Neural progenitor cell (in vitro differentiated cells): ENCODE measurements around the gene UBR2. TPM values are rescaled to one million over a fixed set of nuclear protein-coding genes. Genes with fewer than 3 reads are reported as not detected.
"Not testable (repeated sequence)": the region's sequence is repeated elsewhere in the genome, so short reads cannot be mapped to it uniquely, and the experiment has no call there.

ENCODE experiments used
- DNase-seq: peaks from one replicate; pipeline ENCODE4 v3.0.0-alpha.2; 2016; ENCODE audit warnings: low spot score
- H2AFZ ChIP-seq: fragments of 200-600 bp; sonication (generic); replicated peaks from 2 replicates; pipeline ENCODE4 v1.6.1; 2016; ENCODE audit warnings: antibody characterized with exemption
- H3F3A ChIP-seq: fragments of 200-600 bp; sonication (generic); 2 replicates; pipeline ENCODE4 v1.6.1; 2016; ENCODE audit warnings: antibody characterized with exemption, low read depth
- H3K27ac ChIP-seq: fragments of 200-600 bp; sonication (generic); 2 replicates; pipeline ENCODE4 v1.5.1; 2016; ENCODE audit warnings: mild to moderate bottlenecking
- H3K27me3 ChIP-seq: fragments of 200-600 bp; sonication (generic); 2 replicates; pipeline ENCODE4 v1.6.1; 2016; ENCODE audit warnings: mild to moderate bottlenecking, moderate library complexity
- H3K36me3 ChIP-seq: fragments of 200-600 bp; sonication (generic); 2 replicates; pipeline ENCODE4 v1.5.1; 2016
- H3K4me1 ChIP-seq: fragments of 200-600 bp; sonication (generic); 2 replicates; pipeline ENCODE4 v1.6.1; 2016; ENCODE audit warnings: mixed run types
- H3K4me2 ChIP-seq: fragments of 200-600 bp; sonication (generic); 2 replicates; pipeline ENCODE4 v1.6.1; 2016
- H3K4me3 ChIP-seq: fragments of 200-600 bp; sonication (generic); 2 replicates; pipeline ENCODE4 v1.5.1; 2016
- H3K79me2 ChIP-seq: fragments of 200-600 bp; sonication (generic); 2 replicates; pipeline ENCODE4 v1.6.1; 2016; ENCODE audit warnings: low read depth
- H3K9ac ChIP-seq: fragments of 200-600 bp; sonication (generic); 2 replicates; pipeline ENCODE4 v1.6.1; 2016
- H3K9me3 ChIP-seq: fragments of 200-600 bp; sonication (generic); 2 replicates; pipeline ENCODE4 v1.5.1; 2016; ENCODE audit warnings: low read depth
- H4K20me1 ChIP-seq: fragments of 200-600 bp; sonication (generic); 2 replicates; pipeline ENCODE4 v1.6.1; 2016; ENCODE audit warnings: low read depth
- H3K27ac Mint-ChIP-seq: 3 replicates; pipeline ENCODE4 v1.8.0; 2021; ENCODE audit warnings: mixed read lengths
- H3K27me3 Mint-ChIP-seq: 2 replicates; pipeline ENCODE4 v1.8.0; 2022; ENCODE audit warnings: low read depth, mild to moderate bottlenecking, inconsistent platforms, moderate library complexity, mixed read lengths; ENCODE audit not compliant: insufficient read depth
- H3K36me3 Mint-ChIP-seq: 3 replicates; pipeline ENCODE4 v1.8.0; 2021; ENCODE audit warnings: mixed read lengths
- H3K4me1 Mint-ChIP-seq: 3 replicates; pipeline ENCODE4 v1.8.0; 2021; ENCODE audit warnings: mixed read lengths
- H3K4me3 Mint-ChIP-seq: 3 replicates; pipeline ENCODE4 v1.8.0; 2021; ENCODE audit warnings: mild to moderate bottlenecking, moderate library complexity, mixed read lengths
- H3K9me3 Mint-ChIP-seq: 3 replicates; pipeline ENCODE4 v1.8.0; 2020; ENCODE audit warnings: mixed read lengths
- CTCF ChIP-seq: fragments of 200-600 bp; sonication (generic); IDR thresholded peaks from 2 replicates; pipeline ENCODE4 v1.5.1; 2017; ENCODE audit warnings: antibody characterized with exemption, mild to moderate bottlenecking
- EZH2 ChIP-seq: fragments of 200-600 bp; sonication (generic); IDR thresholded peaks from 2 replicates; pipeline ENCODE4 v1.6.1; 2017; ENCODE audit warnings: antibody characterized with exemption, mild to moderate bottlenecking, moderate library complexity
- EZH2phosphoT487 ChIP-seq: fragments of 200-600 bp; sonication (generic); IDR thresholded peaks from 2 replicates; pipeline ENCODE4 v1.6.1; 2017; ENCODE audit warnings: antibody characterized with exemption
- total RNA-seq: library from RNA; depleted of rRNA; stranded (reverse); fragments of >200 nt; gene quantifications from 2 replicates; pipeline ENCODE4 v1.2.3, GENCODE V29; 2015; ENCODE audit warnings: low replicate concordance

Gene UBR2
- total RNA-seq, 1 donor from 2014 or later = 34.7 TPM

DNA sequence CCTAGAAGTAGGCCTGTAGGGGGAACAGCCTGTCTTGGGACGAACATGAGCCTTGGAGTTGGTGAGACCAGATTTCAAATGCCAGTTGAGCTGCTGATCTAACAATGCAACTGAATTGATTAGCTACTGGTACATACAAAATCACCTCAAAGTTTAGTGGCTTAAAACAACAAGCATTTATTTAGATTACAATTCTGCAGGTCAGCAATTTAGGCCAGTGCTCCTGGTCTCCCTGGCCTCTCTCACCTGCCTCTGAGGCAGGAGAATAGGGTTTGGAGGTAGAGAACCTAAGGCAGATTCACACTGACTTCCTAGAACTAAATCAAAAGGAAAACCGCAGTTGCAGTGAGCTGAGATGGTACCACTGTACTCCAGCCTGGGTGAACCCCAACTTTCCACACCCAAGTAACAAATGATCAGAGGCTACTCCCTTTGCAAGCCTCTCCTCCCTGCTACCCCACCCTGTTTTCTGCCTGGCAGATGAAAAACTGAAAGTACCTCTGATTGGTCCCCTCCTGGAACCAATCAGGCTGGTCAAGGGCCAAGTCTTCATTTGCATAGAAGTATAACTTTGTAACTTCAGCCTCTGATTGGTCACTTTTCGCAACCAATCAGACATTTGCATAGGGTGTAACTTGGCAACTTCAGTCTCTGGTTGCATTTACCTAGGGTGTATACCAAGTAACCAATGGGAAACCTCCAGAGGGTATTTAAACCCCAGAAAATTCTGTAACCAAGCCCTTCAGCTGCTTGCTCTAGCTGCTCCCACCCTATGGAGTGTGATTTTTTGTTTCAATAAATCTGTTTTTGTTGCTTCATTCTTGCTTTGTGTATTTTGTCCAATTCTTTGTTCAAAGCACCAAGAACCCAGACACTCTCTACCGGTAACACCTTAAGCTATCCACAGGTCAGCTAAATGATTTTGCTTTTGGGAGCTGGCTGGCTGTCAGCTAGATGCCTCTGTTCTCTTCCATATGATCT is 8.1 kb upstream of the UBR2 start:
- no peaks in the 10 kb centered on the region for H3K9me3 ChIP-seq
- no peak overlapping the region for H2AFZ ChIP-seq
- H3K27ac Mint-ChIP-seq = no peak overlapping the region

DNA sequence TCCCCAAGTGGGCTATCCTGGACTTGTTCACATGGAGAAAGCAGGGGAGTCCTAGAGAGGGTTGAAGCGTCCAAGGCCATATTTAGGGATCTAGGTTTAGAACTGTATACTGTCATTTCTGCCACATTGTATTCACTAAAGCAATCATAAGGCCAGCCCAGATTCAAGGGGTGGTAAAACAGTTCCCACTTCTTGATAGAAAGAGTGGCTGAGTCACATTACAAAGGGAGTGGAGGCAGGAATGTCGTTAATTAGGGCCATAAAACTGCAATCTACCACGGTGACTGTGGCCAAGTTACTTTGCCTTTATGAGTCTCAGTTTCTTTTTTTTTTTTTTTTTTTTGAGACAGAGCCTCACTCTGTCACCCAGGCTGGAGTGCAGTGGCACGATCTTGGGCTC is 7.4 kb upstream of the UBR2 start:
- H3K27me3 Mint-ChIP-seq = peaks cover 2% of the 10 kb centered on the region
- Histone ChIP-seq H4K20me1 (no peaks in the 10 kb centered on the region), H2AFZ (no peak overlapping the region), H3K9ac (no peak overlapping the region), H3K4me2 (no peak overlapping the region), H3K27me3 (no peaks in the 10 kb centered on the region), H3K9me3 (no peaks in the 10 kb centered on the region), H3K36me3 (no peaks in the 10 kb centered on the region), H3K4me1 (no peaks in the 10 kb centered on the region), H3K4me3 (no peak overlapping the region), H3K79me2 (no peaks in the 10 kb centered on the region), H3F3A (no peaks in the 10 kb centered on the region), H3K27ac (no peak overlapping the region)
- no peaks in the 10 kb centered on the region for H3K4me1 Mint-ChIP-seq
- H3K4me3 Mint-ChIP-seq = no peak overlapping the region
- no peak for DNase-seq
- H3K9me3 Mint-ChIP-seq = peaks cover 2% of the 10 kb centered on the region
- no peaks in the 10 kb centered on the region for H3K36me3 Mint-ChIP-seq
- TF ChIP-seq EZH2phosphoT487 = no peak
- no peak for TF ChIP-seq EZH2
- TF ChIP-seq CTCF = no peak
- H3K27ac Mint-ChIP-seq = no peak overlapping the region

More for the DNA sequence above, 8.1 kb upstream of the UBR2 start:
- Histone ChIP-seq H3K4me3 (no peak overlapping the region), H3K36me3 (no peaks in the 10 kb centered on the region), H3K27ac (no peak overlapping the region), H3K4me1 (no peaks in the 10 kb centered on the region), H3K79me2 (no peaks in the 10 kb centered on the region), H3K4me2 (no peak overlapping the region), H3F3A (no peaks in the 10 kb centered on the region), H3K9ac (no peak overlapping the region), H3K27me3 (no peaks in the 10 kb centered on the region), H4K20me1 (no peaks in the 10 kb centered on the region)
- H3K4me3 Mint-ChIP-seq = no peak overlapping the region
- H3K9me3 Mint-ChIP-seq = peaks cover 2% of the 10 kb centered on the region
- H3K36me3 Mint-ChIP-seq = no peaks in the 10 kb centered on the region
- H3K4me1 Mint-ChIP-seq = no peaks in the 10 kb centered on the region
- H3K27me3 Mint-ChIP-seq = peaks cover 2% of the 10 kb centered on the region
- TF ChIP-seq EZH2 = no peak
- no peak for TF ChIP-seq CTCF
- TF ChIP-seq EZH2phosphoT487 = no peak
- peak; percentile 38 for DNase-seq

GRCh38 chr6:42559276-42559675 is 4.6 kb upstream of the UBR2 start:
- H4K20me1 ChIP-seq, H3K9me3 ChIP-seq, H3F3A ChIP-seq, H3K27ac ChIP-seq, DNase-seq, H3K4me1 ChIP-seq, H3K36me3 ChIP-seq, H3K4me3 Mint-ChIP-seq, H3K27ac Mint-ChIP-seq, H3K27me3 ChIP-seq, H3K36me3 Mint-ChIP-seq, H3K79me2 ChIP-seq, H3K4me1 Mint-ChIP-seq, H3K9ac ChIP-seq, H3K4me3 ChIP-seq, H3K4me2 ChIP-seq, H3K27me3 Mint-ChIP-seq, H2AFZ ChIP-seq, H3K9me3 Mint-ChIP-seq: not testable (repeated sequence)

DNA sequence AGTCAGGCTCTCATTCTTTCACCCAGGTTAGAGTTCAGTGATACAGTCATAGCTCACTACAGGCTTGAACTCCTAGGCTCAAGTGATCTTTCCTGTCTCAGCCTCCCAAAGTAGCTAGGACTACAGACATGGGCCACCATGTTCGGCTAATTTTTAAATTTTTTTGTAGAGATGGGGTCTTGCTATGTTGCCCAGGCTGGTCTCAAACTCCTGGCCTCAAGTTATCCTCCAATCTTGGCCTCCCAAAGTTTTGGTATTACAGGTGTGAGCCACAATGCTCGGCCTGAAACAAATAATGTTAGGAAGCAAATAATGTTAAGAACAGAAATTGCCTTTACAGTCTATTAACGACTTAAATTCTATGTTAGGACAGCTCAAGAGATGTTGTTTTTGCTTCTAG is 1.8 kb upstream of the UBR2 start:
- no peak for DNase-seq
- H3K4me3 Mint-ChIP-seq = no peak overlapping the region

More for the DNA sequence above, 1.8 kb upstream of the UBR2 start:
- Mint-ChIP-seq H3K4me1 (peaks cover 11% of the 10 kb centered on the region), H3K27me3 (no peaks in the 10 kb centered on the region), H3K9me3 (no peaks in the 10 kb centered on the region), H3K27ac (no peak overlapping the region), H3K36me3 (peaks cover 8% of the 10 kb centered on the region)
- no peak overlapping the region for H3K9ac ChIP-seq
- H3F3A ChIP-seq = peaks cover 9% of the 10 kb centered on the region
- TF ChIP-seq CTCF (no peak), EZH2 (no peak), EZH2phosphoT487 (no peak)
- H3K79me2 ChIP-seq = peaks cover 28% of the 10 kb centered on the region
- H3K27me3 ChIP-seq = no peaks in the 10 kb centered on the region
- H3K4me3 ChIP-seq = no peak overlapping the region
- H3K4me2 ChIP-seq = no peak overlapping the region
- H4K20me1 ChIP-seq = peaks cover 4% of the 10 kb centered on the region
- no peak overlapping the region for H2AFZ ChIP-seq
- no peaks in the 10 kb centered on the region for H3K36me3 ChIP-seq
- H3K9me3 ChIP-seq = no peaks in the 10 kb centered on the region
- H3K4me1 ChIP-seq = no peaks in the 10 kb centered on the region
- no peak overlapping the region for H3K27ac ChIP-seq
